ENCODE results near the gene PDIA5.

GRCh38 chr3:123064914-123065313 lies 1.9 kb upstream of the PDIA5 start:
- TF ChIP-seq CTCF (optimal IDR thresholded peaks at IDR 0.05 in 1 of 3, IDR thresholded peaks at IDR 0.05 in 1 of 3, conservative IDR thresholded peaks at IDR 0.05 in 1 of 3; ENCODE audit: extremely low read depth in 1 of 3, insufficient read depth in 2 of 3, low read length in 3 of 3) (no peak), EZH2 (IDR thresholded peaks at IDR 0.05; ENCODE audit: low read length) (no peak)

All from keratinocyte (primary cell).